Ovary (tissue), 9 donors: Measurements from ENCODE around the gene HSP90AB1. TPM values are rescaled to one million over a fixed set of nuclear protein-coding genes. Genes with fewer than 3 reads are reported as not detected.

Source experiments
- DNase-seq, 5 donors: peaks; one replicate each; pipeline ENCODE4 v3.0.0-alpha.2; 2019 to 2020
- H3K27ac ChIP-seq, 2 donors: fragments of 200-600 bp; one replicate each; pipeline versions ENCODE4 v1.5.1 to v1.8.0; 2019 to 2022
- H3K27me3 ChIP-seq: fragments of 200-600 bp; one replicate; pipeline ENCODE4 v1.8.0; 2022
- H3K36me3 ChIP-seq: fragments of 200-600 bp; sonication (generic); one replicate; pipeline ENCODE4 v1.5.1; 2019
- H3K4me1 ChIP-seq: one replicate; pipeline ENCODE4 v1.8.1; 2013; ENCODE audit warnings: mild to moderate bottlenecking, moderate library complexity; ENCODE audit not compliant: insufficient read depth
- H3K4me3 ChIP-seq: fragments of 200-600 bp; sonication (generic); one replicate; pipeline ENCODE4 v1.5.1; 2017
- H3K9me3 ChIP-seq, 2 donors: fragments of 200-600 bp in 1 of 2; sonication (generic) in 1 of 2; one replicate each; pipeline versions ENCODE4 v1.5.1 to v1.8.1; 2013 to 2019; ENCODE audit warnings: mild to moderate bottlenecking in 1 of 2, moderate library complexity in 1 of 2
- CTCF ChIP-seq, 3 donors: fragments of 450-650 bp in 2 of 3; fragments of 200-600 bp in 1 of 3; IDR thresholded peaks; one replicate each; pipeline versions ENCODE4 v1.5.1 to v1.8.0; 2016 to 2022; ENCODE audit warnings: antibody characterized with exemption in 3 of 3, mild to moderate bottlenecking in 1 of 3
- EP300 ChIP-seq: sonication (generic); formaldehyde crosslinking; IDR thresholded peaks from one replicate; pipeline ENCODE4 v1.6.1; 2017; ENCODE audit warnings: antibody characterized with exemption
- POLR2A ChIP-seq: fragments of 450-650 bp; IDR thresholded peaks from one replicate; pipeline ENCODE4 v1.6.1; 2017; ENCODE audit warnings: antibody characterized with exemption, mild to moderate bottlenecking, moderate library complexity
- WGBS, 3 donors: extraction: QIAGEN DNeasy Blood & Tissue Kit in 1 of 3; methylation state at CpG; one replicate each; pipeline versions ENCODE4 v1.1.5 to v1.1.7; 2013 to 2017; 5-methylcytosine and 5-hydroxymethylcytosine counted together
- intact Hi-C, 4 donors: fragments of 100-400 bp; cut with DNase I; formaldehyde crosslinking; loops; one replicate each; pipeline versions ENCODE4 v1.11.0 to v1.15.1; 2022 to 2023
- polyA plus RNA-seq, 2 donors: library from polyadenylated mRNA; stranded (reverse); fragments of 200-250 nt in 1 of 2; fragments of 350-450 nt in 1 of 2; fragmentation: Illumina TruSeq in 1 of 2; extraction: RNeasy Lipid Tissue Mini Kit (QIAGEN cat#74804) in 1 of 2; gene quantifications; one replicate each; pipeline ENCODE4 v1.2.3, GENCODE V29; 2013 to 2014
- total RNA-seq, 7 donors: library from RNA; depleted of rRNA in 2 of 7; stranded (reverse); fragments of >200 nt in 2 of 7; fragmentation: NEBNext Ultra II Directional in 3 of 7; extraction: Animal tissue kit (Norgen Biotek cat#: 25700) in 3 of 7; gene quantifications; one replicate each; pipeline versions ENCODE4 v1.1.0 to v1.2.4, GENCODE V29; 2016 to 2023
- donor health status: DM: no; HTN: no; CAD: no; lungs with moderate emphysema.
- donor health status: DM: no; HTN: no; CAD: no.
- donor health status: Bipolar disorder and iron deficiency.
- donor health status: DM: yes; HTN: yes; CAD: no.
- donor health status: DM: no; HTN: no; CAD: no.
- donor health status: DM: yes; HTN: yes; CAD: no.

The HSP90AB1 gene
- total and polyA plus RNA-seq, 9 donors: 820 to 1,905 (median 1,051) TPM

DNA sequence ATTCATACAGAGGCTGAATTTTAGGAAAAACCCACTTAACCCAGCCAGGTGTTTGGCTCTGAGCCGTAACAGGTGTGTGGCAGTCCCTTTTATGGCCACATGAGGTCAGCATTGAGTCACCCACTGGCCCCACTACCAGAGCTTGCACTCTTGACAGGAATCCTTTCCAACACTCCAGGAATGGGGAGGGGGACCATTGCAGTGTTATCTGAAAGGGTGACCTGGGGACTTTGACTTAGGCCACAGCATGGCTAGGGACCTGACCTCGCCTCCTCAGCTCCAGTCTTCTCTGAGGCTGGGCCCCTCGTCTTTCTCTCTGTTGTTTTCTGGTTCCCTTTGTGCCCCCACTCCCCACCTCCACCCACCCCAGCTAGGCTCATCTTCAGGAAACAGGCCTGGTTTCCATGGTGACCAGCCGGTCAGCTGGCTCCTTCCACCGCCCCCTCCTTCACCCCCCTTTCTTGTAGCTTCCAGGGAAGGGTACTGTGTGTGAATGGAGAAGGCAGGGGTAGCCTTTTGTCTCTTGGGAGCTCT is 21.3 kb downstream of the HSP90AB1 start:
- 14 to 20% (median 18%) methylated on average over 5 of the region's 5 CpGs for WGBS, 3 donors
- no peak overlapping the region for H3K4me3 ChIP-seq

DNA sequence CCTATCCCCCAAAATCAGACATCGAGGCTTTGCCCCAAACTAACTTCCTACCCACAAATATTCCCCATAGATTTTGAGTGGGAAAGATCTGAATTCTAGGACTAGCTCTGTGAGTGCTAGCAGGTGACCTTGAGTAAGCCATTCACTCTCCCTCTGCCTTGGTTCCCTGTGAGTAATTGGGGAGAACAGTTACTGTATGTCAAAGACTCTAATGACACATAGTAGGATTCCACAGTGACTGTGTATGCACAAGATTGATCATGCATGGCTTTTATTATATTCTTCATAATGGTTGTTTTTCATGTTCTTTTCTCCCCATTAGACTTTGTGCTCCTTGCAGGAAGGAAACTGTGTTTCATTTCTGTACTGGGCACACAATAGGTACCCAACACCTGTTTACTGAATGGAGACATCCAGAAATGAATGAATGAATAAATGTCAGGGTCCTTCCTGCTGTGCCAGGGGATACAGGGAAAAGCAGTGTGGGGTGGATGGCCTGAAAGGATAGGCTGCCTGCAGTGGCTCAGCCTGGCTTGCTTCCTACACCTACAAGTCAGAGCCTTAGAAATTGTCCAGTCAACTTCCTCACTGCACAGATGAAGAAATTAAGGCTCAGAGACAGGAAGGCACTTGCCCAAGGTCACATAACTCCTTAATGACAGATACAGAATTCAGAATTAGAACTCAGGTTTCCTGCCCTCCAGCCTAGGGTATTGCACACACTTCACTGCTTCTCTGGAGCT is 22.4 kb downstream of the HSP90AB1 start:
- H3K4me1 ChIP-seq: peaks cover 3% of the 10 kb centered on the region
- no peaks in the 10 kb centered on the region for H3K36me3 ChIP-seq
- 72 to 78% (median 78%) methylated on average over 1 of the region's 1 CpG for WGBS, 3 donors
- no peaks in the 10 kb centered on the region for H3K9me3 ChIP-seq
- intact Hi-C loops: no loop called here
- H3K4me3 ChIP-seq: no peak overlapping the region
- no peak for TF ChIP-seq POLR2A
- TF ChIP-seq CTCF (IDR thresholded peaks at IDR 0.05): no peak
- TF ChIP-seq EP300: no peak
- no peak for DNase-seq
- H3K27ac ChIP-seq: no peak overlapping the region
- H3K27me3 ChIP-seq: no peaks in the 10 kb centered on the region

More for the DNA sequence above, 21.3 kb downstream of the HSP90AB1 start:
- Histone ChIP-seq H3K36me3 (no peaks in the 10 kb centered on the region), H3K4me1 (peaks cover 9% of the 10 kb centered on the region), H3K27ac (no peak overlapping the region), H3K27me3 (no peaks in the 10 kb centered on the region), H3K9me3 (no peaks in the 10 kb centered on the region)
- no peak for DNase-seq
- TF ChIP-seq CTCF (IDR thresholded peaks at IDR 0.05) (peak in 1 of 3 donors; percentile 61), EP300 (no peak), POLR2A (no peak)
- intact Hi-C loops: no loop called here

DNA sequence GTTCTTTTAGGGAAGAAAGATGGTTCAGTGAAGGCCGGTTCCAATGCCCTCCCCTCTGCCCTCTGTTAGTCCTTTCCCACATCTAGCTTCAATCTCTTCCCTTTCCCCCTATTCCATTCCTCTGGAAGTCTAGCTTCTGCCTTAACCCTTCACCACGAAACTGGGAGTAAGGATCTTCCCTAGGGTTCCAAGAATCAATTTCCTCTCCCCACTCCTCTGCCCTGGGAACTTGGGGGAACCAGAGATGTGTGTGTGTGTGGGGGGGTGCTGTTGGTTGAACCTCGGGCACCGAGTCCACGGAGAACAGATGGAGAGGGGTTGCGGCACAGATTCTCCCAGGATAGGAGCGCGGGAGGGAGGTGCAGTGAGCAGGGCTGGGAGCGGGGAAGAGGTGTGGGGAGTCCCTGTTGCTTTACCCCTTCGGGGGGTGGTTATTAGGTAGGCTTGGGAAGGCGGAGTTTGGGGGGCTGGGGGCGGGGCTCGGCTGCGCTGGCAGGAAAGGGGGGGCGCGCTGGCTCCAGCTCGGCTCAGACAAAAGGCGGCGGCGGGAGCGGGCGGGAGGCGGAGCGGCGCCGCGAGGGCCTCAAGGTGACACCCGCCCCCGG is 23.1 kb downstream of the HSP90AB1 start, which contains the start of gene TMEM151B:
Gene TMEM151B (plus strand): TSS at position 530 of the 605 bp plus-strand sequence. CDS start 293 bp downstream, outside the sequence.
- 10 to 19% (median 17%) methylated on average over 13 to 29 of the region's 29 CpGs for WGBS, 3 donors
- Histone ChIP-seq H3K4me1 (no peaks in the 10 kb centered on the region), H3K27ac (no peak within 1 kb of the TSS), H3K36me3 (no peaks in the 10 kb centered on the region), H3K4me3 (no peak within 1 kb of the TSS), H3K9me3 (no peaks in the 10 kb centered on the region), H3K27me3 (no peaks in the 10 kb centered on the region)
- peak in 1 of 5 donors; percentile 29 for DNase-seq
- intact Hi-C loops: no loop called here
- TF ChIP-seq EP300: no peak
- no peak for TF ChIP-seq POLR2A
- TF ChIP-seq CTCF (IDR thresholded peaks at IDR 0.05): no peak

DNA sequence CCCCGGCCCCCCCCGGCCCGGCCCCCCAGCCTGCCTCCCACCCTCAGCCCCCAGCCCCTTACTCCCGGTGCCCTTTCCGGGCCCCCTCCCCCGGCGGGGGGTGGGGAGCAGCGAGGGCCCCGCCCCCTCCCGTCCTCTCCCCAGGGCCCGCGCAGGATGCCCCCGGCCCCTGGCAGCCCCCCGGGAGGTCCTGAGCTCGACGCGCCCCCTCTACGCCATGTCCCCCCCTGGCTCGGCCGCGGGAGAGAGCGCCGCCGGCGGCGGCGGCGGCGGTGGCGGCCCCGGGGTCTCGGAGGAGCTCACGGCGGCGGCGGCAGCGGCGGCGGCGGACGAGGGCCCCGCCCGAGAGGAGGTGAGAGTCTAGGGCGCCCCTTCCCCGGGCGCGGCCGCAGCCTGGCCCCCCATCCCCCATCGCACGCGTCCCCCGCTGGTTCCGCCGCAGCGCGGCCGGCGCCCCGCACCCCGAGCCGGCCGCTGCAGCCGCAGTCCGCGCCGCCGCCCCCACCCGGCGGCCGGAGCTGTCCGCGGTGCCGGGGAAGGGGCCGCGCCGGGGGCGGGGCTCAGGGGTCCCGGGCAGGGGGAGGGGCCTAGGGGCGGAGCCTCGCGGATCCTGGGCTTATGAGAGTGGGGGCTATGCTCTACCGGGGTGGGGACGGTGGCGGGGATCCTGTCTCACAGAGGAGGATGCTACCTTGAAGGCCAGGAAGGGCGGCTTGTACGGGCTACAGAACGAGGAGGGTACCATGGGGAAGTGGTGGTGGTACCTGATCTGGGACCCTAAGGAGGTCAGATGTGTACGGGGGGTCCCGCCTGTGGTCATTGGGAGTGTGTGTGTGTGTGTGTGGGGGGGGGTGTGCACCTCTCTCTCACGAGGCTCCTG is 23.9 kb downstream of the HSP90AB1 start:
- H3K27me3 ChIP-seq: no peaks in the 10 kb centered on the region
- H3K4me1 ChIP-seq: no peaks in the 10 kb centered on the region
- no peaks in the 10 kb centered on the region for H3K9me3 ChIP-seq
- DNase-seq: peak in 2 of 5 donors; percentile 40 to 47
- no peak overlapping the region for H3K27ac ChIP-seq
- intact Hi-C loops: no loop called here
- H3K4me3 ChIP-seq: no peak overlapping the region
- no peaks in the 10 kb centered on the region for H3K36me3 ChIP-seq
- TF ChIP-seq EP300: no peak
- no peak for TF ChIP-seq CTCF (IDR thresholded peaks at IDR 0.05)
- no peak for TF ChIP-seq POLR2A
- 1 to 4% (median 2%) methylated on average over 9 to 90 of the region's 90 CpGs for WGBS, 3 donors
